Measurements from ENCODE around the gene CTNNAL1. TPM values are rescaled to one million over a fixed set of nuclear protein-coding genes. Genes with fewer than 3 reads are reported as not detected.

The CTNNAL1 gene
- total RNA-seq, 1 donor from 2014 or later: 16.4 TPM

- H3K36me3 ChIP-seq: peaks cover 0 to 5% of the 10 kb centered on the region in 2 donors
- no peaks in the 10 kb centered on the region for H3K9me3 ChIP-seq
- H3K27ac ChIP-seq: peak overlapping the region in 1 of 2 donors; percentile 21
- H3K4me1 ChIP-seq: peaks cover 0 to 6% of the 10 kb centered on the region in 2 donors
- no peaks in the 10 kb centered on the region for H3K27me3 ChIP-seq
- intact Hi-C loops (cut with DNase I): no loop called here
- TF ChIP-seq CTCF (IDR thresholded peaks at IDR 0.05): no peak
- no peak overlapping the region for H3K4me3 ChIP-seq
- no peak for DNase-seq (ENCODE audit: low spot score in 2 of 2)
Measured at GRCh38 chr9:109026306-109026705, 13.0 kb upstream of the CTNNAL1 start.

GRCh38 chr9:109022873-109023272, 9.6 kb upstream of the CTNNAL1 start:
- no peak for TF ChIP-seq CTCF (IDR thresholded peaks at IDR 0.05)
- H3K36me3 ChIP-seq: peaks cover 3 to 5% of the 10 kb centered on the region in 2 donors
- no peak for DNase-seq (ENCODE audit: low spot score in 2 of 2)
- peaks cover 0 to 6% of the 10 kb centered on the region in 2 donors for H3K4me1 ChIP-seq
- H3K9me3 ChIP-seq: no peaks in the 10 kb centered on the region
- no peaks in the 10 kb centered on the region for H3K27me3 ChIP-seq
- no peak overlapping the region for H3K27ac ChIP-seq
- H3K4me3 ChIP-seq: no peak overlapping the region
- intact Hi-C loops (cut with DNase I): no loop called here

- H3K9me3 ChIP-seq: no peaks in the 10 kb centered on the region
- H3K4me1 ChIP-seq: no peaks in the 10 kb centered on the region
- no peak overlapping the region for H3K27ac ChIP-seq
- H3K27me3 ChIP-seq: no peaks in the 10 kb centered on the region
- H3K4me3 ChIP-seq: no peak overlapping the region
- peaks cover 3 to 5% of the 10 kb centered on the region in 2 donors for H3K36me3 ChIP-seq
- intact Hi-C loops (cut with DNase I): no loop called here
- DNase-seq (ENCODE audit: low spot score in 2 of 2): no peak
- no peak for TF ChIP-seq CTCF (IDR thresholded peaks at IDR 0.05)
Measured at GRCh38 chr9:109020581-109021511, 7.5 kb upstream of the CTNNAL1 start.

- TF ChIP-seq CTCF (IDR thresholded peaks at IDR 0.05): no peak
- Histone ChIP-seq H3K9me3 (no peaks in the 10 kb centered on the region), H3K36me3 (peaks cover 3 to 5% of the 10 kb centered on the region in 2 donors), H3K27me3 (no peaks in the 10 kb centered on the region), H3K4me3 (no peak overlapping the region), H3K4me1 (no peaks in the 10 kb centered on the region), H3K27ac (no peak overlapping the region)
- intact Hi-C loops (cut with DNase I): no loop called here
- DNase-seq (ENCODE audit: low spot score in 2 of 2): no peak
Measured at GRCh38 chr9:109020113-109020512, 6.8 kb upstream of the CTNNAL1 start.

- no peak for TF ChIP-seq CTCF (IDR thresholded peaks at IDR 0.05)
- no peak overlapping the region for H3K27ac ChIP-seq
- intact Hi-C loops (cut with DNase I): no loop called here
- H3K27me3 ChIP-seq: no peaks in the 10 kb centered on the region
- H3K4me1 ChIP-seq: no peaks in the 10 kb centered on the region
- no peaks in the 10 kb centered on the region for H3K9me3 ChIP-seq
- no peak overlapping the region for H3K4me3 ChIP-seq
- peaks cover 3 to 5% of the 10 kb centered on the region in 2 donors for H3K36me3 ChIP-seq
- DNase-seq (ENCODE audit: low spot score in 2 of 2): no peak
Measured at GRCh38 chr9:109019420-109019819, 6.1 kb upstream of the CTNNAL1 start.

Measured in ascending aorta (tissue), 2 donors.